GM12878 (cell line): ENCODE data around the gene TC2N. TPM values are rescaled to one million over a fixed set of nuclear protein-coding genes. Genes with fewer than 3 reads are reported as not detected.

Experiments
- ATAC-seq: fragments of 200-7000 bp; cut with Tn5 transposase; 3 replicates; pipeline ENCODE4 v1.9.1; 2020; ENCODE audit warnings: mild to moderate bottlenecking, moderate library complexity
- BruUV-seq: library from RNA; stranded (reverse); fragments of 400-500 nt; replicated peaks from 2 replicates; lab custom pipeline; 2021; lab: Mats Ljungman, UMichigan
- CTCF ChIA-PET: fragments of 300-600 bp; sonication (Branson Sonifier 250); formaldehyde crosslinking; extraction: SDS; loops from one replicate; lab custom pipeline; 2021; ENCODE audit warnings: inconsistent platforms; lab: Yijun Ruan, JAX
- POLR2A ChIA-PET: fragments of 350-600 bp; formaldehyde crosslinking; extraction: SDS; loops from one replicate; lab custom pipeline; 2021; ENCODE audit warnings: inconsistent platforms; lab: Charles Lee
- RAD21 ChIA-PET: fragments of 300-600 bp; sonication (Branson Sonifier 250); formaldehyde crosslinking; loops from one replicate; lab custom pipeline; 2023; ENCODE audit warnings: antibody characterized with exemption; ENCODE audit not compliant: unreplicated experiment; lab: Charles Lee
- SMC1A ChIA-PET: fragments of 300-600 bp; sonication (Branson Sonifier 250); formaldehyde crosslinking; loops from one replicate; lab custom pipeline; 2023; ENCODE audit not compliant: unreplicated experiment, uncharacterized antibody; lab: Charles Lee
- DNase-seq: peaks from one replicate; pipeline ENCODE4 v3.0.0-alpha.2; 2011; ENCODE audit warnings: low read depth, low spot score
- FAIRE-seq: peaks from 3 replicates; lab custom pipeline; 2011; peaks lifted over from hg19 to GRCh38; lab: Jason Lieb, UNC
- H2AFZ ChIP-seq: 2 replicates; pipeline ENCODE4 v1.6.0; 2011; ENCODE audit warnings: low read depth, low read length, control low read depth; ENCODE audit not compliant: control insufficient read depth
- H3K27ac ChIP-seq: 2 replicates; pipeline ENCODE4 v1.5.1; 2011; ENCODE audit warnings: control low read depth; ENCODE audit not compliant: control insufficient read depth, insufficient read depth
- H3K27me3 ChIP-seq, 2 experiments: replicated peaks in 1 of 2; 2 replicates each; pipeline versions ENCODE4 v1.6.0 to v1.6.1; 2011; ENCODE audit warnings: low read length in 1 of 2; ENCODE audit not compliant: control insufficient read depth in 2 of 2, insufficient read depth in 2 of 2
- H3K36me3 ChIP-seq, 2 experiments: 2 replicates each; pipeline ENCODE4 v1.5.1; 2011; ENCODE audit warnings: low read length in 1 of 2; ENCODE audit not compliant: control insufficient read depth in 2 of 2, insufficient read depth in 2 of 2
- H3K4me1 ChIP-seq: 2 replicates; pipeline ENCODE4 v1.6.1; 2011; ENCODE audit warnings: mild to moderate bottlenecking, low read length, moderate library complexity, mixed read lengths; ENCODE audit not compliant: control insufficient read depth, insufficient read depth
- H3K4me2 ChIP-seq: 2 replicates; pipeline ENCODE4 v1.6.0; 2011; ENCODE audit warnings: control low read depth; ENCODE audit not compliant: control insufficient read depth, insufficient read depth
- H3K4me3 ChIP-seq: fragments of 200-600 bp; sonication (generic); 2 replicates; pipeline ENCODE4 v1.5.1; 2016
- H3K79me2 ChIP-seq: 2 replicates; pipeline ENCODE4 v1.6.0; 2011; ENCODE audit warnings: low read length; ENCODE audit not compliant: control insufficient read depth, insufficient read depth
- H3K9ac ChIP-seq: 2 replicates; pipeline ENCODE4 v1.8.0; 2011; ENCODE audit warnings: low read length, control low read depth, mixed read lengths; ENCODE audit not compliant: control insufficient read depth, insufficient read depth
- H3K9me3 ChIP-seq: replicated peaks from 3 replicates; pipeline ENCODE4 v1.5.1; 2011; ENCODE audit warnings: mild to moderate bottlenecking, low read length; ENCODE audit not compliant: control insufficient read depth, insufficient read depth
- H4K20me1 ChIP-seq: 2 replicates; pipeline ENCODE4 v1.6.0; 2011; ENCODE audit not compliant: control insufficient read depth, insufficient read depth
- BACH1 ChIP-seq: fragments of 450-650 bp; IDR thresholded peaks from 2 replicates; pipeline ENCODE4 v1.6.1; 2017; ENCODE audit warnings: mild to moderate bottlenecking, borderline replicate concordance
- CHD2 ChIP-seq: IDR thresholded peaks from 2 replicates; pipeline ENCODE4 v1.6.1; 2011; ENCODE audit warnings: low read depth, low read length, improper control_type of control experiment, borderline replicate concordance
- E2F8 ChIP-seq: fragments of 450-650 bp; IDR thresholded peaks from 2 replicates; pipeline ENCODE4 v1.6.1; 2018; ENCODE audit warnings: mild to moderate bottlenecking, low read depth, moderate library complexity; ENCODE audit not compliant: partially characterized antibody
- EGR1 ChIP-seq, 2 experiments: IDR thresholded peaks; 1 replicate in 1 of 2; 2 replicates in 1 of 2; pipeline ENCODE4 v1.6.1; 2011 to 2012; ENCODE audit warnings: low read depth in 2 of 2, low read length in 2 of 2, borderline replicate concordance in 1 of 2, mild to moderate bottlenecking in 1 of 2, moderate library complexity in 1 of 2
- FOS ChIP-seq: IDR thresholded peaks from 3 replicates; pipeline ENCODE4 v1.6.1; 2011; ENCODE audit warnings: borderline replicate concordance; ENCODE audit not compliant: insufficient read length; ENCODE audit errors: extremely low read depth
- HDAC2 ChIP-seq: fragments of 200-600 bp; sonication (generic); IDR thresholded peaks from 2 replicates; pipeline ENCODE4 v1.6.1; 2017
- IRF5 ChIP-seq: fragments of 450-650 bp; IDR thresholded peaks from 2 replicates; pipeline ENCODE4 v1.6.1; 2017; ENCODE audit warnings: borderline replicate concordance
- LARP7 ChIP-seq: fragments of 450-650 bp; IDR thresholded peaks from 2 replicates; pipeline ENCODE4 v1.6.1; 2017; ENCODE audit warnings: mild to moderate bottlenecking
- NFXL1 ChIP-seq: fragments of 450-650 bp; IDR thresholded peaks from 2 replicates; pipeline ENCODE4 v1.6.1; 2017; ENCODE audit warnings: antibody characterized with exemption, mild to moderate bottlenecking, borderline replicate concordance
- RELA ChIP-seq: fragments of 450-650 bp; IDR thresholded peaks from 2 replicates; pipeline ENCODE4 v1.8.0; 2014; ENCODE audit warnings: borderline replicate concordance; ENCODE audit not compliant: partially characterized antibody
- RFX5 ChIP-seq: IDR thresholded peaks from 2 replicates; pipeline ENCODE4 v1.6.1; 2011; ENCODE audit warnings: low read depth, low read length, improper control_type of control experiment
- RUNX3 ChIP-seq: IDR thresholded peaks from 2 replicates; pipeline ENCODE4 v1.6.1; 2012; ENCODE audit warnings: low read length, inconsistent platforms
- ZBED1 ChIP-seq: IDR thresholded peaks from 2 replicates; pipeline ENCODE4 v1.6.1; 2016; ENCODE audit warnings: borderline replicate concordance
- ZNF207 ChIP-seq: fragments of 450-650 bp; IDR thresholded peaks from 2 replicates; pipeline ENCODE4 v1.6.1; 2014; ENCODE audit warnings: antibody characterized with exemption, mild to moderate bottlenecking, borderline replicate concordance
- ZNF274 ChIP-seq: IDR thresholded peaks from one replicate; pipeline ENCODE4 v1.8.0; 2011; ENCODE audit not compliant: insufficient read length, insufficient read depth
- WGBS: methylation state at CpG from one replicate; pipeline ENCODE4 v1.1.6; 2016; ENCODE audit warnings: low lambda C conversion rate; ENCODE audit not compliant: insufficient replicate concordance, insufficient coverage; ENCODE audit errors: missing lambda C conversion rate; 5-methylcytosine and 5-hydroxymethylcytosine counted together
- in situ Hi-C: fragments of 300-500 bp; cut with MboI; formaldehyde crosslinking; loops from 9 replicates; pipeline ENCODE4 v1.14.3; 2018; ENCODE audit warnings: mixed read lengths
- intact Hi-C: fragments of 100-400 bp; cut with micrococcal nuclease; formaldehyde crosslinking; loops from one replicate; pipeline ENCODE4 v1.14.2; 2022; ENCODE audit not compliant: unreplicated experiment
- polyA plus RNA-seq, 11 experiments: library from polyadenylated mRNA; depleted of rRNA in 4 of 11; unstranded in 6 of 11; stranded (reverse) in 5 of 11; fragments of >200 nt; fragmentation: Nextera tagmentation in 4 of 11; fragmentation: Illumina TruSeq in 1 of 11; extraction: Ambion mirVana in 4 of 11; extraction: Trizol in 1 of 11; gene quantifications; 1 replicate in 1 of 11; 2 replicates in 10 of 11; pipeline versions ENCODE4 v1.2.1 to v1.2.3, GENCODE V29; 2011 to 2016; ENCODE audit warnings: inconsistent platforms in 2 of 11, missing spikeins in 2 of 11, low read depth in 1 of 11
- total RNA-seq, 4 experiments: library from RNA; depleted of rRNA in 3 of 4; stranded (reverse); fragments of >200 nt in 3 of 4; fragmentation: Illumina TruSeq in 1 of 4; extraction: Trizol in 1 of 4; gene quantifications; 2 replicates each; pipeline versions ENCODE4 v1.2.1 to v1.2.3, GENCODE V29; 2013 to 2021
- TF ChIP-seq, protein P1 (sequence below): fragments of 150-350 bp; IDR thresholded peaks from 2 replicates; pipeline ENCODE4 v1.6.1; 2014; ENCODE audit warnings: mild to moderate bottlenecking, low read depth, low read length
- TF ChIP-seq, protein P2 (sequence below): IDR thresholded peaks from 2 replicates; pipeline ENCODE4 v1.6.1; 2012; ENCODE audit warnings: low read depth, low read length, improper control_type of control experiment

TC2N gene
- total and polyA plus RNA-seq, 10 of the 15 experiments (the other 5 are each of a cell fraction or from before 2014, with no cell fraction given): 0.15 to 1.6 (median 0.35) TPM

GRCh38 chr14:91754819-91755218 is 112.5 kb downstream of the TC2N start (continued):
- TF ChIP-seq EGR1 (IDR thresholded peaks at IDR 0.05; ENCODE audit: borderline replicate concordance in 1 of 2, low read depth in 2 of 2, low read length in 2 of 2) (no peak), FOS (no peak), E2F8 (no peak), ZNF207 (no peak), ZBED1 (no peak)

DNA sequence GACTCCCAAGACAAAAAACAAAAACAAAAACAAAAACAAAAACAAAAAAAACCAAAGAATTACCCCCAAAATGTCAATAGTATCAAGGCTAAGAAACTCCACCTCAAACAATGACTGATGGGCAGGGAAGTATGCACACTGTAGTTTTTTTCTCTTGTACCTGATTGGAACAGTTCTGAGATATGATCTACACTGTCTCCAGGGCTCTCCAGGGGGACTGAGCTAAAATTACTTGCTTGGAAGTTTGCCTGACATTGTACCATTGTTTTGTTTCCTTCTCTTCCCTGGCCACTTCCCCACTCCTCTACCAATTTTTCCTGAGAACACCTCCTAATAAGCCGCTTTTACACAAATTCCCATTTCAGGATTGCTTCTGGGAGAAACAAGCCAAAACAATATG is 113.2 kb downstream of the TC2N start:
- H3K4me2 ChIP-seq: no peak overlapping the region
- no peak for ATAC-seq
- TF ChIP-seq ZNF274 (no peak), BACH1 (no peak), RELA (no peak), CHD2 (no peak), RFX5 (no peak), RUNX3 (no peak), NFXL1 (no peak), HDAC2 (no peak), EGR1 (IDR thresholded peaks at IDR 0.05; ENCODE audit: borderline replicate concordance in 1 of 2, low read depth in 2 of 2, low read length in 2 of 2) (no peak), LARP7 (no peak), IRF5 (no peak)
- TF ChIP-seq, protein P1, sequence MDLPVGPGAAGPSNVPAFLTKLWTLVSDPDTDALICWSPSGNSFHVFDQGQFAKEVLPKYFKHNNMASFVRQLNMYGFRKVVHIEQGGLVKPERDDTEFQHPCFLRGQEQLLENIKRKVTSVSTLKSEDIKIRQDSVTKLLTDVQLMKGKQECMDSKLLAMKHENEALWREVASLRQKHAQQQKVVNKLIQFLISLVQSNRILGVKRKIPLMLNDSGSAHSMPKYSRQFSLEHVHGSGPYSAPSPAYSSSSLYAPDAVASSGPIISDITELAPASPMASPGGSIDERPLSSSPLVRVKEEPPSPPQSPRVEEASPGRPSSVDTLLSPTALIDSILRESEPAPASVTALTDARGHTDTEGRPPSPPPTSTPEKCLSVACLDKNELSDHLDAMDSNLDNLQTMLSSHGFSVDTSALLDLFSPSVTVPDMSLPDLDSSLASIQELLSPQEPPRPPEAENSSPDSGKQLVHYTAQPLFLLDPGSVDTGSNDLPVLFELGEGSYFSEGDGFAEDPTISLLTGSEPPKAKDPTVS: no peak
- TF ChIP-seq, protein P2, sequence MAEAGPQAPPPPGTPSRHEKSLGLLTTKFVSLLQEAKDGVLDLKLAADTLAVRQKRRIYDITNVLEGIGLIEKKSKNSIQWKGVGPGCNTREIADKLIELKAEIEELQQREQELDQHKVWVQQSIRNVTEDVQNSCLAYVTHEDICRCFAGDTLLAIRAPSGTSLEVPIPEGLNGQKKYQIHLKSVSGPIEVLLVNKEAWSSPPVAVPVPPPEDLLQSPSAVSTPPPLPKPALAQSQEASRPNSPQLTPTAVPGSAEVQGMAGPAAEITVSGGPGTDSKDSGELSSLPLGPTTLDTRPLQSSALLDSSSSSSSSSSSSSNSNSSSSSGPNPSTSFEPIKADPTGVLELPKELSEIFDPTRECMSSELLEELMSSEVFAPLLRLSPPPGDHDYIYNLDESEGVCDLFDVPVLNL: no peak

More for the DNA sequence above, 113.2 kb downstream of the TC2N start:
- Histone ChIP-seq H3K4me1 (no peaks in the 10 kb centered on the region), H3K79me2 (no peaks in the 10 kb centered on the region), H3K4me3 (no peak overlapping the region), H3K27me3 (no peaks in the 10 kb centered on the region), H3K9me3 (no peaks in the 10 kb centered on the region; the same call in 2 of the 3 replicates), H4K20me1 (no peaks in the 10 kb centered on the region), H2AFZ (no peak overlapping the region), H3K36me3 (no peaks in the 10 kb centered on the region), H3K27ac (no peak overlapping the region), H3K9ac (no peak overlapping the region)
- intact Hi-C loops (no loop called here), in situ Hi-C loops (no loop called here)
- WGBS: 100% methylated on average over 1 of the region's 1 CpG
- RAD21 ChIA-PET: interaction anchor here (0.6 to 0.8 kb wide), 2 partner anchors 27 to 377 kb away, joined by 3 read pairs; no protein-coding TSS in a partner anchor
- DNase-seq (no peak), FAIRE-seq (no peak)
- CTCF ChIA-PET: no interaction called here
- POLR2A ChIA-PET: no interaction called here
- BruUV-seq: no TSS peak
- SMC1A ChIA-PET: interaction anchor here (1.1 kb wide), 1 partner anchor 222 kb away, joined by 3 read pairs; no protein-coding TSS in a partner anchor
